ENCODE data around the gene TCL1B.
"Not testable (repeated sequence)": the region's sequence is repeated elsewhere in the genome, so short reads cannot be mapped to it uniquely, and the experiment has no call there.

The TCL1B gene

DNA sequence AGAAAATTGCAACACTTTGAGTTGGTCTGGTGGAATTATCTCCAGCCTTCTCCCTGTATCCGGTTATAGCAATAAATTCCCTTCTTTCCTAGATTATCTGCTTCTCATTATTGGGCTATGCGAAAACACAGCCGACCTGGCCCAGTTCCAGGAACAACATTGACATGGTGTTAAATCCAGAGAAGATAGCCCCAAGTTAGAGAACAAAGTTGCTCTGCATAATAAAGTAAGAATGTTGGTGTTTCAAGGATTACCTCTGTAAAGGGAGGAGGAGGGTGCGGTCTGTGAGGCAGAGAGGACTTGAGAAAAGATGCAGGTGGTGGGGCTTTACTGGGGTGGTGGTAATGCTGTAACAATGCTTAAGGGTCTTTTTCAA, 15.6 kb downstream of the TCL1B start:
- peak; percentile 45 for DNase-seq (ENCODE audit: low read depth, low spot score)

DNA sequence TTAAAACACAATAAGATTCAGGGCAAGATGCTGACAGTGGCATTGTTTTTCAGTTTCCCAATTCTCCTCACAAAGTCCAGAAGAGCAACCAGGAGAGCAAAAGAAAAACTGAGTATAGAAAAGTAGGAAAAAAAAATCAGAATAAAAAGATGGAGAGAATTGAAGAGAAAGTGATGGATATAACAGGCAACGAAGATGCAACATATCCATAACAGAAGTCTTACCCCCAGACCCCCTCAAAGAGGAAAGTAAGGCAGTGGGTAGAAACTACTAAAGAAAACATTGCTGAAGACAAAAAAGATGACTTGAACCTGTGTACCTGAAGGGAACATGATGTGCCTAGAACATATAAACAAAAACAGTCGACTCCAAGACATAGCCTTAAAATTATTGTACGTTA, 17.1 kb downstream of the TCL1B start:
- DNase-seq (ENCODE audit: low read depth, low spot score): no peak

- DNase-seq (ENCODE audit: low read depth, low spot score): no peak
Observed at GRCh38 chr14:95703805-95704204, 17.6 kb downstream of the TCL1B start.

- DNase-seq (ENCODE audit: low read depth, low spot score): no peak
Observed at GRCh38 chr14:95705518-95705917, 19.3 kb downstream of the TCL1B start.

- no peak for DNase-seq (ENCODE audit: low read depth, low spot score)
Observed at GRCh38 chr14:95707327-95707726, 21.1 kb downstream of the TCL1B start.

GRCh38 chr14:95710106-95710505, 23.9 kb downstream of the TCL1B start:
- no peak for DNase-seq (ENCODE audit: low read depth, low spot score)

DNA sequence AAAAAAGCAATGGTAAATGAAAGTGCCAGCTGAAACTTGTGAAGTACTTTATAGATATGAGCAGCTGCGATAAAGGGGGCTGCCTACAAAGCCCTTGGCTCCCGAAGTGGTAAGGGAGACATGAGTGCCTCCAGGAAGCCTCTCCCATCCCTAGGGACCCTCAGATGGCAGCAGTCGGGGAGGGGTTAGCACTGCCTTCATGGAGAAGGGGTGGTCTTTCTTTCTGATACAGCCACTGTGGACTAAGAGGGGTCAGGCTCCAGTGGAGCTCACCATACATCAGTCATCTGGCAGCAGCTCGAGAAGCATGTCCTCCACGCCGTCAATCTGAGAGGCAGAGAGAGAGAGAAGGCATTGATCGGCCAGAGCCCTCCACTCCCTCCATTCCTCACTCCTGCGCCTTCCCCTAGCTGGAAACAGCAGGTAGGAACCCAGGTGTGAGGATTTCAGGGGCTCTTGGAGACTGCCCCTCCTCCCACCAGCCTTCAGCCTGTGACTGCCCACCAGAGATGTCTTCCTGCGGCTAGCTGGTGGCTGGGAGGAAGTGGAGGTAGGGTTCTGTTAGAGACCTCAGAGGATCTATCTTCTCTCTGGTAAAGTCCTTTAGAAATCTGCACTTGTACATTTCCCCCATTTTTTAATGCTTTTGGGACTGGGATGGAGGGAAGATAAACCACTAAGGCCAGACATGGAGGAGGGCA, 25.4 kb downstream of the TCL1B start:
- no peak for DNase-seq (ENCODE audit: low read depth, low spot score)

DNA sequence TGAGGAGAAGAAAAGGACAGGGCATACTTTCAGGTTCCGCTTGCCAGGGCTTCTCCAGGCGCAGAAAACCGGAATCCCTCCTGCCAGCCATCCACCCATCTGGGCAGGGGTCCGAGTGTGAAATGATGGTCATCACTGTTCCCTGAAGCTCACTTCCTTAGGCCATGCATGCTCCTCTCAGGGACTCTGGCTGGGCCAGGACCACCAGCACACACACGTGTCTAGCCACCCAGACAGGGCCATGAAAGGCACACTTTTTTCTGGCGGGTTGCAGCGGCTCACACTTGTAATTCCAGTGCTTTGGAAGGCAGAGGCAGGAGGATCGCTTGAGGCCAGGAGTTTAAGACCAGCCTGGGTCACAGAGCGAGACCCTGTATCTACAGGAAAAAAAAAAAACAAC, 26.2 kb downstream of the TCL1B start:
- no peak for DNase-seq (ENCODE audit: low read depth, low spot score)

DNA sequence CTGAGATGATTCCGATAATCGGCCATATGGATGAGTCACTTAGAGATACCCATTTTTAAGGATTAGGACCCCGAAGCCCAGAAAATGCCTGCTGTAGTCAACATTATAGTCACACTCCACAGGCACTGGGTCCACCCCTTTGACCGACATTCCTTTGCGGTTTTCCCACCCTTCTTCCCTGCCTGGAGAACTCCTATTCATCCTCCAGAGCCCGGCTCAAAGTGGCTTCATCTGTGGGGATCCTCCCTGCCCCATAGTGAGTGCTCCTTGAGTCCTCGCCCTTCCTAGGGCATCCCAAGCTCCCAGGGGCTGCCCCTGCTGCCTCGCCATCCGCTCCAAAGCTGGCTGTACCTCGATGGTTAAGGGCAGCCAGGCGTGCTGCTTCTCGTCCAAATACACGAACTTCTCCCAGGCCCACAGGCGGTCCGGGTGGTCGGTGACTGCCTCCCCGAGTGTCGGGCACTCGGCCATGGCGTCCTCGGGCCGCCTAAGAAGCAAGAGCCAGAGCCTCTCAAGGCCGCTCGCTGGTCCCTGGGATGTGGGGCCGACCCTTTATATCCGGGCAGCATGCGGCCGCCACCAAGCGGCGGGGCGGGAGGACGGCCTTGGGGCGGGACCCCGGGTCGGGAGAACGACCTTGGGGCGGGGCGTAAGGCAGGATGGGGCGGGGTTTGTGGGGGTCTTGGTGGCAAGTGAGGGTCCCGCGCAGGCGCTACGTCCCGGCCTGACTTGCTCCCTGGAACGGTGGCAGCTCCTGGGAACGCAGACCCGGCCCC, 27.6 kb downstream of the TCL1B start, which contains the start of gene TCL1A:
Gene TCL1A, minus strand, starts transcription at position 530 of the 776 bp plus-strand sequence. Its CDS starts 59 bp downstream, at position 471.
- peak; percentile 68 for DNase-seq (ENCODE audit: low read depth, low spot score)

- DNase-seq (ENCODE audit: low read depth, low spot score): no peak
Observed at GRCh38 chr14:95722525-95723190, 36.4 kb downstream of the TCL1B start.

DNA sequence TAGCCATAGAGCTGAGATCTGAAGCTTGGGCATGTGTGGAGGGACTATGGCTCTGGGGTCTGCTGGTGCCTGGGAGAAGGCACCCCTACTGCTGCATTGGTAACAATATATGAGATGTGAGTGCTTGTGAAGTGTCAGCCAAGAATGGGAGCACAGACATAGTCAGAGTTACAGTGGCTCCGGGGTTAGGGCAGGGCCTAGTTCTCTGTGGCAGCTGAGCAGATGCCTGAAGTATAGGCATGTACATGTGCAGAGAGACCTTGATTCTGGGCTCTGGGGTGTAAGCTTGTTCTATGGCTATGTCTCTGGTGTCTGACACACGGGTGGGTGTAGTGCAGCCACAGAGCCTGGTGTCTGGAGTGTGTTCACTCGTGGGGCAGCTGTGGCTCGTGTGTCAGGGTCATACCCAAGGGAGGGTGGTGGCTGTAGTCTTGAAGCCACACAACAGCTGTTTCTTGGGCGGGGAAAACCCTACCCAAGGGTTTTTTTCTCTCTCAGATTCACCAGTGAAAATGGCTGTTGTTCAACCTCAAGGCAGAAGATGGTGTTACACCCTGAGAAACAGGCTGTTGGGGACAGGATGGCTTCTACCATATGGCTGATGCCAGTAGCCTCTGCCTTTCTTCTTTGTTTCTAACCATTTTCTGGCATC, 39.6 kb downstream of the TCL1B start:
- DNase-seq (ENCODE audit: low read depth, low spot score): no peak

- no peak for DNase-seq (ENCODE audit: low read depth, low spot score)
Observed at GRCh38 chr14:95727056-95727700, 41.0 kb downstream of the TCL1B start.

GRCh38 chr14:95729402-95730028, 43.3 kb downstream of the TCL1B start:
- not testable (repeated sequence) for DNase-seq (ENCODE audit: low read depth, low spot score)

- no peak for DNase-seq (ENCODE audit: low read depth, low spot score)
Observed at GRCh38 chr14:95730126-95730525, 43.9 kb downstream of the TCL1B start.

DNA sequence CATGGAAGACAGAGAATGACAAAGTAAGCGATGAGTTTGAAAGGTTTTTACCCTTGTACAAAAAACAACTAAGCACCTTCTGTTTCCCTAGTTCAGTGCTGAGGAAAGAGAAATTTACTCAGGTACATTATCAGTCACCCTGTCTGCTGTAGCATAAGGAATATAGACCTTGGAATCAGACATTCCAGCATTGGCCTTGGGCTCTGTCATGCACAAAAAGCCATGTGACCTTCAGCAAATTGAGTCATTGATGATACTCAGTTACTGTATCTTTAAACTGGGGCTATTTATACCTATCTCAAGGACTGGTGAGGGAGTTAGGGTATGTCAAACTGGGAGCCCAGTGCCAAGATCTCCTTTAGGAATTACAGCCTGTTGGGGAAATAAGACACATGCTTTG, 47.0 kb downstream of the TCL1B start:
- DNase-seq (ENCODE audit: low read depth, low spot score): no peak

DNA sequence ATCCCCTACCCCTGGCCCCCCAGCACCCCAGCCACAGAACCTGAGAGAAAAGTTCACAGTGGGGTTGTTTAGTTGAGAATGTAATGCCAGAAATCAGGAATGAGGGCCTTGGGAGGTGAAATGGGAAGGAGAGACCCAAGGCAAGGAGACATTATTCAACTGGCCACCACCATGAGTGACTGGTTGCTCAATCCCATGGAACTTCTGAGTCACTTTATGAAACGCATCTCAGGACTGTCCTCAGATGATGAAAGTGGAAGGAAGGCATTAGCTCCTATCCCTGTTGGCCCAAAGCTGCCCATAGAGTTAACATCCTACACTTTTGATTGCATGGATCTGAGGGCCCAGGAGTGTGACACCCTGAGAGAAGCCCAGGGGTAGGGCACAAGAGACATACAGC, 53.1 kb downstream of the TCL1B start:
- DNase-seq (ENCODE audit: low read depth, low spot score): no peak

DNA sequence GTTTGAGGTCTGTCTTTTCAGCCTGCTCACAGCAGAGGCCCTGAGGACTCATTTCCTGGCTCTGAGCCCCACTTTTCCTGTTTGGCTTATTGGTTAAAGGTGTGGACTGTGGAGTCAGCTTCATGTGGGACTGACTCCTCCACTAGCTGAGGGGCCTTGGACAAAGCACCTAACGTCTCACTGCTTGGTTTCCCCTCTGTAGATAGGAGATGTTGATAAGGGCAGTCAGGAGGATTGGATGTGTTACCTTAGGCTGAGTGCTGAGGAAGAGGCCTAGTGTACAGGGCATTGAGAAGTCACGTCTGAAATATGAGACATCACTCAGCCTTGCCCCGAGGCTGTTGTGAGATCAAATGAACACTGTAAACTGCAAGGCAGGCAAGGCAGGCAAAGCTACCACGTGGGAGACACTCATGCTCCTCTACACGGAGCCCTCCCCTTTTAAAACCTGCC, 54.8 kb downstream of the TCL1B start:
- DNase-seq (ENCODE audit: low read depth, low spot score): peak; percentile 65

DNA sequence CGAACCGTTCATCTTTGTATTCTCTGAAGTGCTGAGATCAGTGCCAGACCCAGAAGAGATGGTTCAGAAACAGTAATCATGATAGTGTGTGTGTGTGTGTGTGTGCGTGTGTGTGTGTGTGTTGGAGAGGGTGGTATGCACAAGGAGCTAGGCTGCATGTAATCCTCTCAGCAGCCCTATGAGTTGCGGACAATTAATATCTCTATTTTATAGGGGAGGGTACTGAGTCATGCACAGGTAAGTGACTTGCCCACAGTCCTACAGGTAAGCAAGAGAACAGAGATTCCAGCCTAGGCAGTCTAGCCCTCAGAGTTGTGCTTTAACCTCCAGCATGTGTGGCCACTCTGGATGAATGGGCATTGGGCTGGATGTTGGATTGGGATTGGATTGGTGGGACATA, 55.6 kb downstream of the TCL1B start:
- no peak for DNase-seq (ENCODE audit: low read depth, low spot score)

Data from ELF-1 (cell line).